Upper lobe of right lung (tissue), 1 donor: ENCODE data around the gene ZC3H8. TPM values are rescaled to one million over a fixed set of nuclear protein-coding genes. Genes with fewer than 3 reads are reported as not detected.

Experiments used
- ATAC-seq: fragments of 200-7000 bp; cut with Tn5 transposase; one replicate; pipeline ENCODE4 v1.9.1; 2020; ENCODE audit warnings: mild to moderate bottlenecking, moderate library complexity
- DNase-seq: peaks from one replicate; pipeline ENCODE4 v3.0.0-alpha.2; 2020
- H3K27ac ChIP-seq: fragments of 200-600 bp; one replicate; pipeline ENCODE4 v1.8.0; 2022
- H3K27me3 ChIP-seq: fragments of 200-600 bp; one replicate; pipeline ENCODE4 v1.8.0; 2022; ENCODE audit warnings: mild to moderate bottlenecking
- H3K36me3 ChIP-seq: fragments of 200-600 bp; one replicate; pipeline ENCODE4 v1.8.0; 2022
- H3K4me1 ChIP-seq: fragments of 200-600 bp; one replicate; pipeline ENCODE4 v1.8.0; 2022
- H3K4me3 ChIP-seq: fragments of 200-600 bp; one replicate; pipeline ENCODE4 v1.8.0; 2022; ENCODE audit warnings: mild to moderate bottlenecking
- H3K9me3 ChIP-seq: fragments of 200-600 bp; one replicate; pipeline ENCODE4 v1.8.0; 2022
- CTCF ChIP-seq: fragments of 200-600 bp; IDR thresholded peaks from one replicate; pipeline ENCODE4 v1.8.0; 2022; ENCODE audit warnings: antibody characterized with exemption
- intact Hi-C: fragments of 100-400 bp; cut with DNase I; formaldehyde crosslinking; loops from one replicate; pipeline ENCODE4 v1.11.0; 2022
- total RNA-seq: library from RNA; stranded (reverse); fragmentation: NEBNext Ultra II Directional; extraction: Animal tissue kit (Norgen Biotek cat#: 25700); gene quantifications from one replicate; pipeline ENCODE4 v1.2.1, GENCODE V29; 2021
- donor health status: DM: no; HTN: yes; CAD: no; lungs with severe emphysema.

ZC3H8 gene
- total RNA-seq, 1 donor from 2014 or later, result 5.2 TPM

- ATAC-seq, result no peak
- DNase-seq, result no peak
Measured at GRCh38 chr2:112198780-112199179, 56.1 kb downstream of the ZC3H8 start.

GRCh38 chr2:112197868-112198267, 57.0 kb downstream of the ZC3H8 start:
- DNase-seq (no peak), ATAC-seq (no peak)
- Histone ChIP-seq H3K36me3 (no peaks in the 10 kb centered on the region), H3K27ac (no peak overlapping the region), H3K4me1 (no peaks in the 10 kb centered on the region), H3K4me3 (no peak overlapping the region), H3K27me3 (no peaks in the 10 kb centered on the region), H3K9me3 (no peaks in the 10 kb centered on the region)
- intact Hi-C loops, result no loop called here
- no peak for TF ChIP-seq CTCF

More at GRCh38 chr2:112198780-112199179, 56.1 kb downstream of the ZC3H8 start:
- no peaks in the 10 kb centered on the region for H3K9me3 ChIP-seq
- intact Hi-C loops, result no loop called here
- no peak overlapping the region for H3K4me3 ChIP-seq
- no peaks in the 10 kb centered on the region for H3K27me3 ChIP-seq
- H3K4me1 ChIP-seq, result no peaks in the 10 kb centered on the region
- no peak overlapping the region for H3K27ac ChIP-seq
- H3K36me3 ChIP-seq, result no peaks in the 10 kb centered on the region
- no peak for TF ChIP-seq CTCF

- ATAC-seq (no peak), DNase-seq (no peak)
- no peak for TF ChIP-seq CTCF
- no peaks in the 10 kb centered on the region for H3K36me3 ChIP-seq
- H3K27ac ChIP-seq, result no peak overlapping the region
- no peaks in the 10 kb centered on the region for H3K4me1 ChIP-seq
- intact Hi-C loops, result no loop called here
- H3K9me3 ChIP-seq, result no peaks in the 10 kb centered on the region
- H3K27me3 ChIP-seq, result no peaks in the 10 kb centered on the region
- H3K4me3 ChIP-seq, result no peak overlapping the region
Measured at GRCh38 chr2:112195950-112196349, 58.9 kb downstream of the ZC3H8 start.

- intact Hi-C loops, result no loop called here
- no peak overlapping the region for H3K27ac ChIP-seq
- TF ChIP-seq CTCF, result no peak
Measured at GRCh38 chr2:112195167-112195766, 59.6 kb downstream of the ZC3H8 start.

DNA sequence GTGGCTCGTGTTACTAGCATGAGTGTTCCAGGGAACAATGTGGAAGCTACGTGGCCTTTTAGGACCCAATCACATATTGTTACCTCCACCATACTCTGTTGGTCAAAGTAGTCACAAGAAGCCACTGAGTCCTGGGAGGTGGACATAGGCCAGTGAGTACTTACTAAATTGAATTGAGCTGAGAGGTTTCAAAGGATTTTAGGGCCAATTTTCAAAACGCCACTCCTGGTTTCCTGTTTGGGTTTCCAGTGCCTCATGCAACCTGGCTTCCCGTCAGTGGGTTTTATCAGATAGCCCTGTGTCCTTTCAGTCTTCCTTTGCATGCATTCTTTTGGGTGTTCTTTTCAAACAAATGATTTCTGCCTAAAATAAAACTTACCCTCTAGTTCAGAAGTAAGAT, 60.4 kb downstream of the ZC3H8 start:
- no peak for TF ChIP-seq CTCF
- H3K9me3 ChIP-seq, result no peaks in the 10 kb centered on the region
- H3K27me3 ChIP-seq, result no peaks in the 10 kb centered on the region
- ATAC-seq (no peak), DNase-seq (no peak)
- no peak overlapping the region for H3K27ac ChIP-seq
- H3K36me3 ChIP-seq, result no peaks in the 10 kb centered on the region
- H3K4me3 ChIP-seq, result no peak overlapping the region
- intact Hi-C loops, result no loop called here
- H3K4me1 ChIP-seq, result no peaks in the 10 kb centered on the region

More at GRCh38 chr2:112195167-112195766, 59.6 kb downstream of the ZC3H8 start:
- Histone ChIP-seq H3K4me3 (no peak overlapping the region), H3K36me3 (no peaks in the 10 kb centered on the region), H3K4me1 (no peaks in the 10 kb centered on the region), H3K27me3 (no peaks in the 10 kb centered on the region), H3K9me3 (no peaks in the 10 kb centered on the region)
- no peak for ATAC-seq
- DNase-seq, result no peak

GRCh38 chr2:112194028-112194427, 60.8 kb downstream of the ZC3H8 start:
- no peak for TF ChIP-seq CTCF
- H3K36me3 ChIP-seq, result no peaks in the 10 kb centered on the region
- intact Hi-C loops, result no loop called here
- no peaks in the 10 kb centered on the region for H3K9me3 ChIP-seq
- ATAC-seq (no peak), DNase-seq (no peak)
- no peak overlapping the region for H3K4me3 ChIP-seq
- H3K4me1 ChIP-seq, result no peaks in the 10 kb centered on the region
- no peak overlapping the region for H3K27ac ChIP-seq
- H3K27me3 ChIP-seq, result no peaks in the 10 kb centered on the region
